H1 (cell line): ENCODE measurements around the gene GIT1. TPM values are rescaled to one million over a fixed set of nuclear protein-coding genes. Genes with fewer than 3 reads are reported as not detected.

ENCODE experiments used
- ASH2L ChIP-seq: fragments of 200-600, 300-600 bp; sonication (generic); IDR thresholded peaks from one replicate; pipeline ENCODE4 v1.7.1; 2017; ENCODE audit warnings: low read length
- BRCA1 ChIP-seq: IDR thresholded peaks from 2 replicates; pipeline ENCODE4 v1.6.1; 2012; ENCODE audit warnings: low read depth, low read length, improper control_type of control experiment
- CHD1 ChIP-seq: IDR thresholded peaks from 2 replicates; pipeline ENCODE4 v1.6.1; 2012; ENCODE audit warnings: low read depth, low read length, improper control_type of control experiment
- CHD2 ChIP-seq: IDR thresholded peaks from 2 replicates; pipeline ENCODE4 v1.6.1; 2012; ENCODE audit warnings: low read length, improper control_type of control experiment
- EP300 ChIP-seq, 2 experiments: IDR thresholded peaks; 1 replicate in 1 of 2; 2 replicates in 1 of 2; pipeline ENCODE4 v1.6.1; 2011 to 2012; ENCODE audit warnings: low read depth in 2 of 2, low read length in 2 of 2, mild to moderate bottlenecking in 2 of 2, borderline replicate concordance in 1 of 2, inconsistent platforms in 1 of 2, moderate library complexity in 1 of 2
- FOSL1 ChIP-seq: IDR thresholded peaks from 2 replicates; pipeline ENCODE4 v1.6.1; 2011; ENCODE audit warnings: mild to moderate bottlenecking, low read depth, low read length, moderate library complexity; ENCODE audit not compliant: insufficient read depth
- JUN ChIP-seq: IDR thresholded peaks from 2 replicates; pipeline ENCODE4 v1.6.1; 2011; ENCODE audit warnings: low read depth, mild to moderate bottlenecking, improper control_type of control experiment, low read length
- KDM1A ChIP-seq: fragments of 200-600, 300-600 bp; sonication (generic); IDR thresholded peaks from 2 replicates; pipeline ENCODE4 v1.7.1; 2016; ENCODE audit warnings: mild to moderate bottlenecking, low read length, borderline replicate concordance
- MAX ChIP-seq: IDR thresholded peaks from 2 replicates; pipeline ENCODE4 v1.6.1; 2012; ENCODE audit warnings: inconsistent platforms
- NANOG ChIP-seq: IDR thresholded peaks from 2 replicates; pipeline ENCODE4 v1.6.1; 2011; ENCODE audit warnings: low read length, low read depth, mild to moderate bottlenecking, inconsistent platforms; ENCODE audit not compliant: insufficient read depth, poor library complexity, severe bottlenecking
- POLR2A ChIP-seq, 2 experiments: IDR thresholded peaks; 1 replicate in 1 of 2; 2 replicates in 1 of 2; pipeline ENCODE4 v1.6.1; 2011; ENCODE audit warnings: low read depth in 2 of 2, low read length in 2 of 2, mild to moderate bottlenecking in 2 of 2; ENCODE audit errors: control extremely low read depth in 1 of 2
- TBP ChIP-seq: IDR thresholded peaks from 2 replicates; pipeline ENCODE4 v1.6.1; 2011; ENCODE audit warnings: low read depth, low read length, improper control_type of control experiment
- TCF12 ChIP-seq: IDR thresholded peaks from 2 replicates; pipeline ENCODE4 v1.6.1; 2011; ENCODE audit warnings: low read depth, mild to moderate bottlenecking, low read length
- polyA plus RNA-seq, 7 experiments: library from polyadenylated mRNA; depleted of rRNA in 3 of 7; stranded (reverse) in 5 of 7; unstranded in 2 of 7; fragments of >200 nt in 5 of 7; fragments of 200-250 nt in 2 of 7; gene quantifications; 1 replicate in 5 of 7; 2 replicates in 1 of 7; 4 replicates in 1 of 7; pipeline versions ENCODE4 v1.2.1 to v1.2.3, GENCODE V29; 2011 to 2013; ENCODE audit warnings: missing spikeins in 2 of 7, mixed read lengths in 2 of 7
- total RNA-seq: library from RNA; stranded (reverse); fragmentation: NEBNext Ultra II Directional; extraction: Animal tissue kit (Norgen Biotek cat#: 25700); gene quantifications from 2 replicates; pipeline ENCODE4 v1.2.1, GENCODE V29; 2021

Gene GIT1
- total and polyA plus RNA-seq, 2 of the 8 experiments (the other 6 are each of a cell fraction or from before 2014, with no cell fraction given), result 62.4 to 63.0 TPM

- no peak for TF ChIP-seq CHD1
- no peak for TF ChIP-seq CHD2
- no peak for TF ChIP-seq ASH2L
- no peak for TF ChIP-seq NANOG
- no peak for TF ChIP-seq POLR2A (IDR thresholded peaks at IDR 0.05; ENCODE audit: control extremely low read depth in 1 of 2, low read depth in 2 of 2, low read length in 2 of 2)
- no peak for TF ChIP-seq EP300 (IDR thresholded peaks at IDR 0.05; ENCODE audit: borderline replicate concordance in 1 of 2, low read depth in 2 of 2, low read length in 2 of 2)
- no peak for TF ChIP-seq JUN
- peak; percentile 98 for TF ChIP-seq MAX
- no peak for TF ChIP-seq FOSL1
- TF ChIP-seq BRCA1, result no peak
- no peak for TF ChIP-seq TBP
- TF ChIP-seq KDM1A, result no peak
- no peak for TF ChIP-seq TCF12
Measured at GRCh38 chr17:29572691-29573557, 16.5 kb downstream of the GIT1 start (continued).
